NB4 (cell line): Measurements from ENCODE around the gene TMEM201.

Source experiments
- TF ChIP-seq, protein P1 (sequence below): IDR thresholded peaks from one replicate; pipeline ENCODE4 v1.5.1; 2012; ENCODE audit warnings: low read depth, low read length
- TF ChIP-seq, protein P2 (sequence below): IDR thresholded peaks from 2 replicates; pipeline ENCODE4 v1.6.1; 2011; ENCODE audit warnings: low read depth, low read length

DNA sequence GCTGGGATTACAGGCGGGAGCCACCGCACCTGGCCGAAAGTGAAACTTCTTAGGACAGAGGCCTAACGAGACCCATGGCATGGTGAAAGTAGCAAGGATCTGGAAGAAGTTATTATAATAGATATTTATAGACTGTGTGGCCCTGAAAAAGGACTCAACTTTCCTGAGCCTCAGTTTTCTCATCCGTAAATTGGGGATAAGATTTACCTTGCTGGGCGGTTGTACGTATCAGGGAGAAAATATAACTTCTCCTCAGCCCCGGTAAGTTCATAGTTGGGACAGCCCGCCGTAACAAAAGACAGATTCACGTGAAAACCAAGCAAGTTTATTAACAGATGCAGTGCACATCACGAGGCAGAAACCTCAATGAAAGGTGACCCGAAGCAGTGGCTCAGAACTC lies 57.3 kb downstream of the TMEM201 start:
- TF ChIP-seq, protein P1, sequence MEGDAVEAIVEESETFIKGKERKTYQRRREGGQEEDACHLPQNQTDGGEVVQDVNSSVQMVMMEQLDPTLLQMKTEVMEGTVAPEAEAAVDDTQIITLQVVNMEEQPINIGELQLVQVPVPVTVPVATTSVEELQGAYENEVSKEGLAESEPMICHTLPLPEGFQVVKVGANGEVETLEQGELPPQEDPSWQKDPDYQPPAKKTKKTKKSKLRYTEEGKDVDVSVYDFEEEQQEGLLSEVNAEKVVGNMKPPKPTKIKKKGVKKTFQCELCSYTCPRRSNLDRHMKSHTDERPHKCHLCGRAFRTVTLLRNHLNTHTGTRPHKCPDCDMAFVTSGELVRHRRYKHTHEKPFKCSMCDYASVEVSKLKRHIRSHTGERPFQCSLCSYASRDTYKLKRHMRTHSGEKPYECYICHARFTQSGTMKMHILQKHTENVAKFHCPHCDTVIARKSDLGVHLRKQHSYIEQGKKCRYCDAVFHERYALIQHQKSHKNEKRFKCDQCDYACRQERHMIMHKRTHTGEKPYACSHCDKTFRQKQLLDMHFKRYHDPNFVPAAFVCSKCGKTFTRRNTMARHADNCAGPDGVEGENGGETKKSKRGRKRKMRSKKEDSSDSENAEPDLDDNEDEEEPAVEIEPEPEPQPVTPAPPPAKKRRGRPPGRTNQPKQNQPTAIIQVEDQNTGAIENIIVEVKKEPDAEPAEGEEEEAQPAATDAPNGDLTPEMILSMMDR, result no peak
- TF ChIP-seq, protein P2, sequence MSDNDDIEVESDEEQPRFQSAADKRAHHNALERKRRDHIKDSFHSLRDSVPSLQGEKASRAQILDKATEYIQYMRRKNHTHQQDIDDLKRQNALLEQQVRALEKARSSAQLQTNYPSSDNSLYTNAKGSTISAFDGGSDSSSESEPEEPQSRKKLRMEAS, result no peak
